Heart left ventricle (tissue), 13 donors: ENCODE data around the gene MAN1B1.

Experiments
- CTCF ChIP-seq, 12 donors: fragments of 200-600 bp; sonication (generic) in 4 of 12; IDR thresholded peaks; one replicate each; pipeline versions ENCODE4 v1.5.0 to v1.8.0; 2018 to 2022; ENCODE audit warnings: antibody characterized with exemption in 12 of 12, mild to moderate bottlenecking in 5 of 12
- POLR2A ChIP-seq, 2 donors: fragments of 450-650 bp; IDR thresholded peaks; one replicate each; pipeline ENCODE4 v1.6.1; 2017; ENCODE audit warnings: antibody characterized with exemption in 2 of 2, mild to moderate bottlenecking in 2 of 2, moderate library complexity in 2 of 2
- donor health status: ischemic (EF 13 %, LVEDD 7.1; RV severe dilation, severe dysfunction).
- donor health status: DM: no; HTN: yes; CAD: no.
- donor health status: DM: no; HTN: no; CAD: no.
- donor health status: ischemic (EF 25% LVEDD 6.9; RV normal size, moderate dysfunction).
- donor health status: ischemic (EF 25% LVEDD 5.7; RV mildly dilated, moderate dysfunction).
- donor health status: ischemic (EF 35%, LVEDD 5.7; RV mildly dilated, moderate dysfunction).
- donor health status: nonischemic (EF 11% LVEDD 7.7; RV severe dilation, severe dysfunction).
- donor health status: DM: yes; HTN: yes; CAD: no.
- donor health status: PGD.
- donor health status: ischemic (EF 29% LVEDD 5.4; RV normal size, mild dysfunction).
- donor health status: nonischemic (EF 23%, LVEDD 6.1; RV moderate dilation, normal function).

- TF ChIP-seq CTCF (IDR thresholded peaks at IDR 0.05) (peak in 1 of 12 donors; percentile 15), POLR2A (IDR thresholded peaks at IDR 0.05) (peak in 1 of 2 donors; percentile 77)
These were observed at the start of gene MAN1B1 for GRCh38 chr9:137086531-137087408.
